HG03060 (cell line): Measurements from ENCODE around the gene RPS15.

Experiments
- ATAC-seq: cut with Tn5 transposase; IDR thresholded peaks from one replicate; pipeline ENCODE4 v1.9.1; 2021; ENCODE audit warnings: low read depth, moderate number of reproducible peaks; ENCODE audit not compliant: unreplicated experiment

The RPS15 gene

GRCh38 chr19:1481224-1481892 lies 43.2 kb downstream of the RPS15 start:
- no peak for ATAC-seq

- no peak for ATAC-seq
Measured at GRCh38 chr19:1481893-1482360, 43.7 kb downstream of the RPS15 start.

- no peak for ATAC-seq
Measured at GRCh38 chr19:1482361-1483130, 44.4 kb downstream of the RPS15 start.

- ATAC-seq = no peak
Measured at GRCh38 chr19:1483131-1483978, 45.2 kb downstream of the RPS15 start.

- ATAC-seq = no peak
Measured at GRCh38 chr19:1483979-1484428, 45.8 kb downstream of the RPS15 start.

GRCh38 chr19:1486720-1487575 lies 48.8 kb downstream of the RPS15 start:
- no peak for ATAC-seq

- ATAC-seq = no peak
Measured at GRCh38 chr19:1487576-1488281, 49.5 kb downstream of the RPS15 start.

- ATAC-seq = no peak
Measured at GRCh38 chr19:1488282-1488601, 50.0 kb downstream of the RPS15 start.

- ATAC-seq = no peak
Measured at GRCh38 chr19:1489463-1490310, 51.5 kb downstream of the RPS15 start.
